HG02970 (cell line): ENCODE data around the gene DDAH2.

Source experiments
- ATAC-seq: cut with Tn5 transposase; IDR thresholded peaks from one replicate; pipeline ENCODE4 v1.9.1; 2021; ENCODE audit warnings: mild to moderate bottlenecking, moderate library complexity, moderate number of reproducible peaks; ENCODE audit not compliant: unreplicated experiment, low FRiP score

DDAH2 gene

DNA sequence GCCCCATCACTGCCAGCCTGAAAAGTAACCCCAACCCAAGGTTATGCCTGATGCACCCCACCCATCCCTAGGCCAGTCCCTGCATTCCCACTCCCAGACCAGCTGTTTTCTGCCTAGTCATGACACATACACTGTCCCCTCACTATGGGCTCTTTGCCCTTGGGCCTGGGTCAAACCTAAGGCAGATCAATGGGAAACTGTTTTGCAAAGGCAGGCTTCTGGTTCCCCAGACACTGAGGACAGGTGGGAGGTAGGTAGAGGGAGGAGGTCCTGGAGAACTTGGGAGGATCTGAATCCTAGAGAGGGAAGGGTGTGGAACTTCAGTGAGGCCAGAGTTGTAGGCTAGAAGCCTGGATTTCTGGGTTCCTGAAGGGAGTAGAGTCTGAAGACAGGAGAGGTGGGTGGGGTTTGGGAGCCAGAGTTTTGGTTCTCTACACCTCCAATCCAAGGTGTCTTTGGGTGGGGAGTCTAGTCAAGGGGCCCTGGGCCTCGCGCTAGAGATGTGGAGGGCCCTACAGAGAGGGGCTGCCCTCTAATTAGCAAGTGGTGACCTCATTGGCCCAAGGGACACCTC, 5.2 kb upstream of the DDAH2 start:
- ATAC-seq, result no peak

DNA sequence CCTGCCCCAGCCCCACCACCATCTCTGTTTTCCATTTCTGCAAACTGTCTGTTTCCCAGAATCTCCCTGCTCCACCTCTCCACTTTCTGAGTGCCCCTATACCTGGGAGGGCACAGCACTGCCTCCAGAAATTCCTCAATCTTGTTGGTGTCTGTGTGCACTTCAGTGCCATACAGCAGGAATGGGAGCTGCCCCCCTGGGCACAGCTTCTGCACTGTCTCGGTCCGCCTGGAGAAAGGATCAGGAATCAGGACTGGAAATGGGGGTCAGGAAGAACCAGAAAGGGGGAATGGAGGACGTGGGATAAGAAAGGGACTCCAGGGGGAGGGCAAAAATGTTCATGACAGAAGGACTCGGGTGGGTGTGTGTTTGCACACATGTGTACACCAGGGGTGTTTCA, 4.6 kb upstream of the DDAH2 start:
- ATAC-seq, result no peak

DNA sequence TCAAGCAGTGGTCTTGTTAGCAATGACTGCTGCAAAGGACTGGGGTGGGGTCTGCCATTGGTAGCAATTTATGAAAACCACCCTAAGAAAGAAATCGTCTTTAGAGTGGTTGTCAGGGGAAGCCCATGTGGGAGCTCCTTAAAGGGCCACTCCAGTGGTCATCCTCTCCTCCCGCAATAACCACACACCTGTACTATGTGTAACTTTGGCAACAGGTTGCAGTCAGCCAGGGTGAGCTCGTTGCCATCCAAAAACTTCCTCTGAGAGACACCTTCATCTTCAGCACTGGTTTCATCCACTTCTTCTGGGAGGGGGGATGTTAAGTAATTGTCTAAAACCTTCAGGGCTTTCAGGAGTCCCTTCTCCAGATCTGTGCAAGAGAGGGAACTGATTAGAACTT, 2.9 kb upstream of the DDAH2 start:
- no peak for ATAC-seq

DNA sequence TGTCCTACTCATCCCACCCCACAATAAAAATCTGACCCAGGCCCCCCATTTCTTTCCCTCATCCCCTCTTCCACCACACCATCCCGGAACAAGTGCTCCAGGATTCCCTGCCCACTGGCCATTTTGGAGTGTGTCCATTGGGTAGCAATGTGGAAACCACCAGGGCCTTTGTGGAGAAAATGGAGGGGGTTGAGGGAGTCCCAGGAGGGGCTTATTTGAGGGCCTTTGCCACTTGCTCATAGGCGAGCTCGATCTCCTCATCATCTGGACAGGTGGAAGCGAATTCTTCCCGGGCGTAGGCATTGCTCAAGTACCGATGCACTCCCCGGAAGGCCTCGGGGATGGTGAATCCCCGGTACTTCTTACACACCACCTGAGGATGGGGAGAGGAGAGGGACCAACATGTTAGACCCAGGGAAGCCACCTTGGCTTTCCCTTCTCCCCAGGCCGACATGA, 1.6 kb upstream of the DDAH2 start:
- ATAC-seq, result no peak

DNA sequence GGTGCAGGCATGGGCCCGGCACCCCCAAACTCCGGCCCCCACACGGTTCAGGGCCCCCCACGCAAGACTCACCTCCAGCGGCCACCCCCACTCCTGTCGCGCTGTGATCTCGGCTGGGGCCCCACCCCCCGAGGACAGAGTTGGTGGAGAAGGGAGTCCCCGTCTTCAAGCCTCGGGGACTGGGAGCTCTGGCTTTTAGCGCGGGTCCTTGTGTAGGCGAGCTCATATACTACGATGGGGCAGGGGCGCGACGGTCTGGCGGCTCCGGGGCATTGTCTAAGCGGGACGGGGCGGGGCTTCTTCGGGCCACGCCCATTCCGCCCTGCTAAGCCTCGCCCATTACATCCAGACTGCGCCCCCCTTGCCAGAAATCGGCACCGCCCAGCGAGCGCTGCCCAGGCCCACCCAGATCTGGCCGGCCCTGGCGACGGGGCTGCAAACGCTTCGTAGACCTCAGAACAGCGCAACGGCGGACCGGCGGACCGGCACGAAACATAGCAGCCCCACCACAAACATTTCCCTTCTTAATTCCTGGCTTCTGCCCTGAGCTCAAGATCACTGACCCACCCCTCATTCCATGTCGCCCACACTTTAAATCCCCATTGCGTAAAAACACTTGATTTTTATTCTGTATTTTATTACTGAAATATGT, 1.0 kb upstream of the DDAH2 start:
- peak; percentile 38 for ATAC-seq

DNA sequence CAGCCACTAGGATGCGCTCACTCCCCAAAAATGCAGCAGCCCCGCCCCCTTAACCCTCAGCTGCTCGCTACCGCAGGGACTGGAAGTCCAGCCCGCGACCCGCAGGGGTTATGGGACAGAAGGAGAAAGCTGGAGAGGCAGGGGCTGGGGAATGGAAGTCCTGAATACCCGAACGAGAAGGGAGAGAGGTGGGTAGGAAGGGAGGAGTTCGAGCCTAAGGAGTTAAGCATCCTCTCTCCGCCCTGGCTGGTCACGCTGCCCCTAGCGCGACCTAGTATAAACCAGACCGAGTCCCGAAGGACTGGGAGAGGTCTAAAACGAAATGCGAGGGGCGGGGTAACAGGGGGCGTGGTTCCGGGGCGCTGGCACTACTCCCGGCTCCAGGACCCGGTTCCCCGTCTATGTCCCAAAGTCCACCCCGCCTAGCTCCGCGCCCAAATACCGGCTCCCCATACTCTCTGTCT, 448 bp upstream of the DDAH2 start:
- peak; percentile 42 for ATAC-seq

DNA sequence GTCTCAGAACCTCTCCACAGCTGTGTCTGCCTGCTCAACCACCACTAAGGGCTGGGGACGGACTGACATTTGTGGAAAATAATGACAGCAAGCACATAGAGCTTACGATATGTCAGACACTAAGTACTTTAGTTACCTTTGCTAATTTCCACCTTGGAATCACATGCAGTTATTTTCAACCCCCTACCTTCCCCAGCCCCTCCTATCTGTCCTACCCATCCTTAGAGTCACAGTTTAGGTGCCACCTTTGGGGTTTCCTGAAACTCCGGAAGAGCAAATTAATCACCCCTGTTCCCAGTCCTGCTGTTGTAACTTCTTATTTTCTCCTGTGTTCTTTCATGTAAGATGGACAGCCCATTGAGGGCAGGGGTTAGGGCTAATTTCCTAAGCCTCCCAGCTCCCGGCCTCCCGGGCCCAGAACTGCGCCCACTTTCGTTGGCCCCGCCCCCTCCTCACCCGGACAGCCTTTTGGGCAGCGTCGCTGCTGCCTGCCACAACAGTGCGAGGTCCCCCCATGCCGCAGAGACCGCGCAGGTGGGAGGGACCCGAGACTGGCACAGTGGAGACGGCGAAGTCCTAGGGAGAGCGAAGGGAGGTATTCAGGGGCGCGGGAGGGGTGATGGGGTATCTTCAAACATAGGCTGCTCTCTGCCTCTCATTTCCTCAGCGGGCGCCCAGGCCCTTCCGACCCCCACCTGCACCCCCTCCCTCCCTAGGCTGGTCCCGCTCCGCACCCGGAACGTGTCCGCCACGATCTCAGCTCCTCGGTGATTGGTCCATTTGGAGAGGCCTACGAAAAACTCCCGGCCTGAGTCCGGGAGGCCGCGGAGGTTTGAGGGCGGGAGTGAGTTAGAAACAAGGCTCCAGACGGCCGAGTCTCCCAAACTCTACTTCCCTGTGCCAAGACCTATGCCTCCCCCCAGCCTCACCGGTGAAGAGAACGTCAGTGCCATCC, 1.1 kb downstream of the DDAH2 start:
- no peak for ATAC-seq

DNA sequence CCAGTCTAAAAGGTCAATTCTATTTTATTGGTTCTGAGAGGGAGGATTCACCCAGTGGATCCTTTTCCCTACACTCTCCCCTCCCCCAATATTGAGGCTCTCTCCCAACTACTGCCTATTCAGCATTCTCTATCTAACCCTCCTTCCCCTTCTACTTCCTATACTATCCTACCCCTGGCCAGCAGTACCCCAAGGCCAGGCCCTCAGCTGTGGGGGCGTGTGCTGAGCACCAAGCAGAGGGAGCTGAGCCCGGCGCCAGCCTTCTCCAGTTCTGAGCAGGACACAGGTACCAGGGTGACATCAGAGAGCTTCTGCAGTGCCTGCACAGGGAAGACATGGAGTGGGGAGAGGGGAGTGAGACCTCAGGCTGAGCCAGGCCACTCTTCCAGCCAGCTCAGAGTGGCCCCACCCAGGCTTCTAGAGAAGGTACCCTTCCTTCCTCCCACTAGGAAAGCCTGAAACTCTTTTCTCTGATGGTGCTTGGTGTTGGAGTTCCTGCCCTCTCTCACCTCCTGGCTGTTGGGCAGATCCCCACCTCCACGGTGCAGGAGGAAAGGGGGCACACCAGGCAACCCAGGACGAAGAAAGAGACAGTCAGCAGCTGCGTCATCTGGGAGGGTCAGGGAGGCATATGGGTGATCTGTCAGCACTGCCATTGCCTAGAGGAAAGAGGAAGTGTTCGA, 1.9 kb downstream of the DDAH2 start:
- ATAC-seq, result no peak

DNA sequence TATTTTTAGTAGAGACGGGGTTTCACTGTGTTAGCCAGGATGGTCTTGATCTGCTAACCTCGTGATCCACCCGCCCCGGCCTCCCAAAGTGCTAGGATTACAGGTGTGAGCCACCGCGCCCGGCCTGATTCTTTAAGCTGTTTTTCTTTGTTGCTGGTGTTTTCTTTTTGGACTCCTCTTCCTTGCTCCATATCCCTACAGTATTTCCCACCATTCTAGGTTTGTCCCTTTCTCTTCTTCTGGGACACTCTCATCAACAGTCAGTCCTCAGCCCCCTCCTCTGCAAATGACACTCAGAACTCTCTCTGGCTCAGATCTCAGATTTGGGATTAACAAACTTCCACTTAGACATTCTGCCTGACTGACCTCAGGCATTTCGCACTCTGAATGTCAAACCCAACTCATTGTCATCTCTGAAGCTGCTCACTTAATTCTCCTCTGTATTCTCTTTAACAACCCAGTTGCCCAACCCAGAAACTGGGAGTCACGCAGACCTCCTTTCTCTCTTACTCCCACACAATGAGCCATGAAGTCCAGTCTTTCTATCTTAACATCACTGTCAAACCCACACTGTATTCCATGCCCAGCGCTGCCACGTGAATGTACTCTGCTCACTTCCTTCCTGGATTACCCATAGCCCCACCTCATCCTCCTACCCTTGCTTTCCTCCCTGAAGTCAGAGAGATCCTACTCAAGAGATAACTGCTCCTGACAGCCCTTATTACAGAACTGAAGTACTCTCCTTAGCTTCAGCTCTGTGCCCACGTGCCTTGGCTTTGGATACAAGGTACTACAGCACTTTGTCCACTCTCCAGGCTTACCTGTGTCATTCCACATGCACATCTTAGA, 3.4 kb downstream of the DDAH2 start:
- ATAC-seq, result no peak

DNA sequence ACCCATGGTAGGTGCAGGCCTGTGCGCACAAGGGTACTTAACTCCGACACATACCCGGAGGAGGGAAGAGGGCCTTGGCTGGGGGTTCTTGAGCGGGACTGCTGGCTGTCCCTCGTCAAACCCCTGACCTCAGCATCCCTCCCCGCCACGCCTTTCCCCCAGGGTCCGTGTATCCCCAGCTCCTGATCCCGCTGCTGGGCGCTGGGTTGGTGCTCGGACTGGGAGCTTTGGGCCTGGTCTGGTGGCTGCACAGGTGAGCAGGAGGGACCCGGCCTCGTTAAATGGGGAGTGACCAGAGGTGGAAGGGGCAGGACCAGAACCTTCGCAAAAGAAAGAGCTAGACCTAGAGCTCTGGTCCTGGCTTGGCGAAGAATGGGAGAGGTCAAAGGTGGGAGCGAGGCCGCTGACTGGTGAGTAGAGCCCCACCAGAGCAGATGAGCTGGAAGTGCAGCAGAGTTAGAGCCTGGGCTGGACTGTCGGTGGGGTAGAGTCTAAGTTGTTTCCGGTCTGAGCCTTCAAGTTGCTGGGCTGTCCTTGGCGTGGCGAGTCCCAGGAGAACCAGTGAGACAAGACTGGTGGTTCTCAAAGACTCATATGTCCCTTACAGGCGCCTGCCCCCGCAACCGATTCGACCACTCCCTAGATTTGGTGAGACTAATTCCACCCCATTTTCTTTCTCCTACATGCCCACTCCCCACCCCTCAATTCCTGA, 5.0 kb downstream of the DDAH2 start:
- no peak for ATAC-seq

DNA sequence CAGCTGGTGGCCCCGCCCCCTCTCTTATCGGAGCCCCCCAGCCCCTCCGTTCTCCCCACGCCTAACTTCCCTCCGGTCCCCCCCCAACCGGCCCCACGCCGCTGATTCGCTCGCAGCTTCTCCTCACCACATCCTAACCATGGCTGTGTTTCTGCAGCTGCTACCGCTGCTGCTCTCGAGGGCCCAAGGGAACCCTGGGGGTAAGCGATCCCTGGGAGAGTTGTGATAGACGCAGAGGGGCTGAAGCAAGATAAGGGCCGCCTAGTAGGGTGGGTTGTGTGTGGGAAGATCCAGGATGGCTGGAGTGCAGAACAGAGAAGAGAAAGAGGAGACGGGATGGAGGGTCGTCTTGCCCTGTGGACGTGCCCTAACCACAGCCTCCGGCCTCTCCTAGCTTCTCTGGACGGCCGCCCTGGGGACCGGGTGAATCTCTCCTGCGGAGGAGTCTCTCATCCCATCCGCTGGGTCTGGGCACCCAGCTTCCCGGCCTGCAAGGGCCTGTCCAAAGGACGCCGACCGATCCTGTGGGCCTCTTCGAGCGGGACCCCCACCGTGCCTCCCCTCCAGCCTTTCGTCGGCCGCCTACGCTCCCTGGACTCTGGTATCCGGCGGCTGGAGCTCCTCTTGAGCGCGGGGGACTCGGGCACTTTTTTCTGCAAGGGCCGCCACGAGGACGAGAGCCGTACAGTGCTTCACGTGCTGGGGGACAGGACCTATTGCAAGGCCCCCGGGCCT, 5.7 kb downstream of the DDAH2 start, which contains the start of gene MPIG6B:
MPIG6B (plus strand) TSS at position 129 of the 735 bp plus-strand sequence; CDS start at position 140, 11 bp downstream.
- no peak for ATAC-seq

DNA sequence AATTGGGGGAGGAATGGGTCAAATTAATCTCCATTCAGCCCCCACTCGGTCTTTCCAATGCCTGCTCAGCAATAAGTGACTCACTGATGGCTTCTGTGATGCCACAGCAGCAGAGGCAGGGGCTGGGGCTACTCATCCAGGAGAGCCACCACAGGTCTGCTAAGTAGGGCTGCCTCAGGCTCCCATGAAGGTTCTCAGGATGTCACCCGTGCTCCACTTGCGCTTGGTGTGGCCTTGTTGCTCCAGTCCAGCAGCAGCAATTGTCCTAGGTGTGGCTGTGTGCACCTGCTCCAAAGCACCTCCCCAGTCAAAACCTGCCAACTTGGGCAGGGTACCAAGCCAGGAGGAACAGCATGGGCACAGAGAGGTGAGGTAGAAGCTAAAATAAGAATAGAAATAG, 6.9 kb downstream of the DDAH2 start:
- ATAC-seq, result no peak

DNA sequence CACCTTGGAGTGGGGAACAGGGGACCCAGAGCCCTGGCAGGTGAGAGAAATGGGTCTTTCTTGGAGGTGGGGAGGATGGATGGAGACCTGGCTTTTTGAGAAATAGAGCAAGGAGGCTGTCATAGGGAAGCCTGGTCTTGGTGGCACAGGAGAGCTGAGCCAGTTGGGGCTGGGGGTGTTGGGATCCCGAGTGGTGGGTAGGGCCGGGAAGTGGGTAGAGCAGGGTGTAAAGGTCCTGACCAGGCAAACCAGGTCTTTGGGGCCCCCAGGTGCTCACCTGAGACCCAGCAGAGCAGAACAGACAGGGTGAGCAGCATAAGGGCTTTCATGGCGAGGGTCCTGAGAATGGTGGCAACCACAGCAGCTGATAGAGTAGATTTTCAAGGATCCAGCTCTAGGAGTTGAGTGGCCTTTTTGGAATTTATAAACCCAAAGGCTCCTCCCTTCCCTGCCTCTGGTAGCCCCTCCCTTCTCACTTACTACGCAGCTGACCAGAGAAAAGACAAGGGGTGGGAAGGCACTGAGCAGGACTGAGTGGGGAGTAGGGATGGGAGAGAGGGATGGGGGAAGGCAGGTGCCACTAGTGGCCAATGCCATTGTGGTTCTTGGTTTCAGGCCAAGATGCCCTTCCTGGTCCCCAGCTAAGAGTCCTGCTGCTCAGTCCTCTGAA, 7.6 kb downstream of the DDAH2 start, which contains the start of gene LY6G6C:
LY6G6C (minus strand) TSS at position 396 of the 670 bp plus-strand sequence; CDS start at position 329, 67 bp downstream.
- no peak for ATAC-seq

DNA sequence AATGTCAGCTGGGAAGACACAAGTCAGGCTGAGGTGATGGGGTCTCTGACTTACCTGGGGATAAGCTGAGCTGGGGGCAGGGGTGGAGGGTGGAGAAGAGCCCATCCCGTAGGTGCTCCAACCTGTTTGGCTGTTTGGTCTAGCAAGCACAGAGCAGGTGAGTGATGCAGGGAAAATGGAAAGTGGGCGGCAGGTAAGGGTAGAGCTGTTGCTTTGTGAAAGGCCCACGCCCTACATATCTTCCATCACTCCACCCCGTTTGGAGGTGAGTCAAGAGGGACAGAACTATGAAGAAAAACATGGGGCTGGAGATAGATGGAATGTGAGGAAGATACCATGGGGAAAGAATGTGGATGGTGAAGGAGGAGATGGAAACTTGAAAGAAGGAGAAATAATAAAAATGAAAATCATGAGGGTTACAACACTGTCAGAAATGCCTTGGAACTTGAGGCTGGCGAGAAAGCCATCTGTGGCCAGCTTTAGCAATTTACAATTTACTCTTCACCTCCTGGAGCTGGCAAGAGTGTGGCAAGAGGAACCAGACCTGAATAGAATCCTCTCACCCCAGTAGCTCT, 8.8 kb downstream of the DDAH2 start:
- ATAC-seq, result no peak

DNA sequence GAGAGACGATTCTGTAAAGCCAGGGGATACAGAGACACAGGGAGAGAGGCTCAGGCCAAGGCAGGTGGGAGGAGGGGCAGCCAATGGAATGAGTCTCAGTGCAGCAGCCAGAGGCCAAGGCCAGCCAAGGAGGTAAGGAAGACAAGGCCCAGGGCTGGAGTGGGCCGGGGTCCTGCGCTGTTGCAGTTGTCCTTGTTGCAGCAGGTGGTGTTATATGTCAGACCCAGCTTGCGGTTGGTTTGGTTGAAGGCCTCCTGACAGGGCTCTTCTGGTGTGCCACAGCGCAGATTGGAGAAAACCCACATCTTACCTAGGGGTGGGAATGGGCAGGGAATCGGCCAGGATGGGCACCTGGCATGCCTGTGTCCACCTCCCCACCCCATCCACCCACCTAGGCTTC, 10.1 kb downstream of the DDAH2 start:
- ATAC-seq, result no peak

DNA sequence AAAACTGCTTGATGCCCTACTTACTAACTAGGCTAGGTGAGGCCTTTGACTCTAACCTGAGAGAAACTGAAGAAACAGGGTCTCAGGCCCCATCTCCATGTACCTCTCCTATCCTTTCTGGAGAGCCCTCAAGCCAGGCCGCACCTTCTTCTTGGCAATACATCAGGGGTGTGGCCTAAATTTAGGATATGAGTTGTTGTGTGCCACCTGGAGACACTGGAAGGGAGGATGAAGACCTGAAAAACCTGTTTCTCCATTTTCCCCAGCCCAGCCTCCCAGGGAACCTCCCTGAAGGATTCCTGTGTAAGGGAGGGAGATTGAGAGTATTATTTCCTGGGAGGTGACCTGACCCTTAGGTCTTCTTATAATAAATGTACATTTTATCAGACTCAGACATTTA, 10.8 kb downstream of the DDAH2 start:
- no peak for ATAC-seq

DNA sequence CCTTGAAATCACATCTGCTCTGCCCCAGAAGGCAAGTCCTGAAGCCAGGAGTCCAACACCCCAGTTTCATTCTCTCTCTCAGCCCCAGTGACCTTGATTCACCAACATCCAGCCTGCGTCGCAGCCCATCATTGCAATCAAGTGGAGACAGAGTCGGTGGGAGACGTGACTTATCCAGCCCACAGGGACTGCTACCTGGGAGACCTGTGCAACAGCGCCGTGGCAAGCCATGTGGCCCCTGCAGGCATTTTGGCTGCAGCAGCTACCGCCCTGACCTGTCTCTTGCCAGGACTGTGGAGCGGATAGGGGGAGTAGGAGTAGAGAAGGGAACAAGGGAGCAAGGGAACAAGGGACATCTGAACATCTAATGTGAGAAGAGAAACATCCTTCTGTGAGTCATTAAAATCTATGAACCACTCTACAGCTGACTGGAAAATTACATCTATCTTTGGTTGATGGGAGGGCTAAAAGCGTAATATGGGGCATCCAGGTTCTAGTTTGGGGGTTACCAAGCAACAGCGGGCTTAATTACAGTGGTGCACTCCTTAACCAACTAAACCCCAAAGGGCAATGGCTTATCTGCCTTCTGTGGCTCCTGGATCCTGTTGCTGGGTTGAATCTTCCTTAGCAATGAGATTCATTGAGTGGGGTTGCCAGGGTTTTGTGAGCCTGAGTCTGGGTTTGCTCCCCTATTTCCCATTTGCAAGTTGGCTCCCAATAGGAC, 11.4 kb downstream of the DDAH2 start:
- ATAC-seq, result no peak
